B cell (primary cell): ENCODE data around the gene DHDH. TPM values are rescaled to one million over a fixed set of nuclear protein-coding genes. Genes with fewer than 3 reads are reported as not detected.
A peak's percentile ranks its signal among the peaks of the same experiment; 100 is the strongest.

Experiments used
- ATAC-seq: fragments of 200-7000 bp; cut with Tn5 transposase; one replicate; pipeline ENCODE4 v1.10.0; 2021; ENCODE audit warnings: low read depth, mild to moderate bottlenecking, moderate number of reproducible peaks, moderate library complexity
- CTCF ChIA-PET: fragments of 350-600 bp; sonication (Branson Sonifier 250); formaldehyde crosslinking; loops from one replicate; lab custom pipeline; 2021; ENCODE audit warnings: antibody characterized with exemption, inconsistent platforms; lab: Charles Lee
- POLR2A ChIA-PET: fragments of 350-600 bp; sonication (Branson Sonifier 250); formaldehyde crosslinking; loops from one replicate; lab custom pipeline; 2021; ENCODE audit warnings: antibody characterized with exemption; lab: Charles Lee
- DNase-seq: peaks from one replicate; pipeline ENCODE4 v3.0.0; 2013
- H2AFZ ChIP-seq: 2 replicates; pipeline ENCODE4 v1.6.1; 2012; ENCODE audit warnings: mild to moderate bottlenecking, low read depth, low read length; ENCODE audit not compliant: insufficient read depth, poor library complexity, severe bottlenecking
- H3K27ac ChIP-seq, 2 donors: 1 replicate in 1 of 2; 2 replicates in 1 of 2; pipeline ENCODE4 v1.5.1; 2012 to 2013; ENCODE audit warnings: low read length in 2 of 2, mild to moderate bottlenecking in 2 of 2, moderate library complexity in 1 of 2
- H3K27me3 ChIP-seq, 4 experiments: fragments of 200-600 bp in 1 of 4; sonication (generic) in 1 of 4; replicated peaks in 1 of 4; 1 replicate in 2 of 4; 2 replicates in 2 of 4; pipeline versions ENCODE4 v1.6.1 to v1.7.0; 2013 to 2016; ENCODE audit warnings: low read length in 3 of 4, mild to moderate bottlenecking in 2 of 4, mixed read lengths in 1 of 4, moderate library complexity in 1 of 4; ENCODE audit not compliant: insufficient read depth in 4 of 4, control insufficient read depth in 3 of 4; ENCODE audit errors: control extremely low read depth in 1 of 4
- H3K36me3 ChIP-seq, 2 experiments: replicated peaks in 1 of 2; 1 replicate in 1 of 2; 2 replicates in 1 of 2; pipeline versions ENCODE4 v1.6.1 to v1.7.1; 2013; ENCODE audit warnings: low read length in 1 of 2; ENCODE audit not compliant: insufficient read depth in 2 of 2, control insufficient read depth in 1 of 2; ENCODE audit errors: control extremely low read depth in 1 of 2, extremely low read depth in 1 of 2
- H3K4me1 ChIP-seq, 2 donors: fragments of 200-600 bp in 1 of 2; sonication (generic) in 1 of 2; 1 replicate in 1 of 2; 2 replicates in 1 of 2; pipeline versions ENCODE4 v1.5.1 to v1.6.1; 2013 to 2017; ENCODE audit warnings: low read length in 2 of 2; ENCODE audit not compliant: control insufficient read depth in 2 of 2, insufficient read depth in 2 of 2
- H3K4me2 ChIP-seq: replicated peaks from 2 replicates; pipeline ENCODE3; 2012; ENCODE audit warnings: mild to moderate bottlenecking, low read depth, low read length; ENCODE audit not compliant: poor library complexity, severe bottlenecking
- H3K4me3 ChIP-seq, 5 experiments: fragments of 200-600 bp in 1 of 5; sonication (generic) in 1 of 5; 1 replicate in 3 of 5; 2 replicates in 2 of 5; pipeline versions ENCODE4 v1.5.1 to v1.7.0; 2011 to 2016; ENCODE audit warnings: low read length in 4 of 5, mild to moderate bottlenecking in 4 of 5, low read depth in 2 of 5, control low read depth in 1 of 5, moderate library complexity in 1 of 5; ENCODE audit not compliant: insufficient read depth in 1 of 5; ENCODE audit errors: control extremely low read depth in 1 of 5, extremely low read depth in 1 of 5
- H3K79me2 ChIP-seq: fragments of 200-600 bp; sonication (generic); one replicate; pipeline ENCODE4 v1.6.0; 2016; ENCODE audit warnings: low read length; ENCODE audit not compliant: control insufficient read depth, insufficient read depth
- H3K9ac ChIP-seq: fragments of 200-600 bp; sonication (generic); 2 replicates; pipeline ENCODE4 v1.6.1; 2017; ENCODE audit warnings: mild to moderate bottlenecking, low read length, moderate library complexity
- H3K9me3 ChIP-seq, 3 donors: one replicate each; pipeline versions ENCODE4 v1.6.1 to v1.7.1; 2013; ENCODE audit warnings: low read length in 2 of 3; ENCODE audit not compliant: control insufficient read depth in 2 of 3, insufficient read depth in 1 of 3; ENCODE audit errors: control extremely low read depth in 1 of 3
- H4K20me1 ChIP-seq: 2 replicates; pipeline ENCODE4 v1.6.0; 2012; ENCODE audit warnings: mild to moderate bottlenecking, low read length; ENCODE audit not compliant: insufficient read depth, control insufficient read depth, poor library complexity, severe bottlenecking
- H3K27ac Mint-ChIP-seq: one replicate; pipeline ENCODE4 v1.8.0; 2021; ENCODE audit warnings: mixed read lengths
- H3K27me3 Mint-ChIP-seq: one replicate; pipeline ENCODE4 v1.8.0; 2021; ENCODE audit warnings: mixed read lengths
- H3K4me1 Mint-ChIP-seq: one replicate; pipeline ENCODE4 v1.8.0; 2021; ENCODE audit warnings: mixed read lengths
- H3K4me3 Mint-ChIP-seq: one replicate; pipeline ENCODE4 v1.8.0; 2021; ENCODE audit warnings: mixed read lengths
- H3K9me3 Mint-ChIP-seq: one replicate; pipeline ENCODE4 v1.8.0; 2022; ENCODE audit warnings: mixed read lengths; ENCODE audit not compliant: insufficient read depth
- CTCF ChIP-seq: fragments of 200-600 bp; IDR thresholded peaks from one replicate; pipeline ENCODE4 v1.8.0; 2022; ENCODE audit warnings: antibody characterized with exemption, mild to moderate bottlenecking
- EZH2 ChIP-seq: IDR thresholded peaks from 2 replicates; pipeline ENCODE4 v1.6.1; 2012; ENCODE audit warnings: borderline replicate concordance, low read depth, mild to moderate bottlenecking, moderate library complexity, low read length; ENCODE audit not compliant: insufficient read depth, poor library complexity, severe bottlenecking
- WGBS: methylation state at CpG from one replicate; pipeline ENCODE4 v1.1.5; 2013; ENCODE audit warnings: missing lambda C conversion rate; ENCODE audit not compliant: insufficient coverage; 5-methylcytosine and 5-hydroxymethylcytosine counted together
- intact Hi-C: fragments of 100-400 bp; cut with micrococcal nuclease; formaldehyde crosslinking; loops from one replicate; pipeline ENCODE4 v1.10.0; 2022
- polyA plus RNA-seq: library from polyadenylated mRNA; depleted of rRNA; stranded (reverse); fragments of >200 nt; gene quantifications from 2 replicates; pipeline ENCODE4 v1.2.3, GENCODE V29; 2012
- total RNA-seq, 2 donors: library from RNA; stranded (reverse); fragments of 120-200 nt in 1 of 2; gene quantifications; 1 replicate in 1 of 2; 2 replicates in 1 of 2; pipeline versions ENCODE4 v1.2.3 to v1.2.4, GENCODE V29; 2013 to 2022

The DHDH gene
- total and polyA plus RNA-seq, 2 donors (not counting 1 experiment from before 2014, with no cell fraction given): 0.64 to 0.82 TPM

- Histone ChIP-seq H4K20me1 (no peaks in the 10 kb centered on the region), H3K27ac (no peak overlapping the region), H3K79me2 (no peaks in the 10 kb centered on the region), H3K27me3 (peaks cover 0 to 13% (median 6%) of the 10 kb centered on the region in 4 experiments), H3K4me1 (peaks cover under 1 to 3% of the 10 kb centered on the region in 2 donors), H3K9me3 (no peaks in the 10 kb centered on the region), H3K4me2 (no peak overlapping the region), H3K9ac (no peak overlapping the region), H3K36me3 (no peaks in the 10 kb centered on the region), H2AFZ (no peak overlapping the region), H3K4me3 (no peak overlapping the region)
- H3K4me3 Mint-ChIP-seq: peak overlapping the region; percentile 13
- peaks cover 14% of the 10 kb centered on the region for H3K4me1 Mint-ChIP-seq
- no peak for TF ChIP-seq EZH2
- POLR2A ChIA-PET: no interaction called here
- intact Hi-C loops: no loop called here
- H3K27me3 Mint-ChIP-seq: peaks cover 16% of the 10 kb centered on the region
- no peak for DNase-seq
- no peak for ATAC-seq
- WGBS: 88% methylated on average over 1 of the region's 4 CpGs
- CTCF ChIA-PET: interaction anchor here (0.7 kb wide), 1 partner anchor 1259 kb away, joined by 3 read pairs; no protein-coding TSS in a partner anchor
- no peak overlapping the region for H3K27ac Mint-ChIP-seq
- no peaks in the 10 kb centered on the region for H3K9me3 Mint-ChIP-seq
These were observed 42.9 kb upstream of the DHDH start for GRCh38 chr19:48890551-48890950.

GRCh38 chr19:48895226-48895625, 38.3 kb upstream of the DHDH start:
- peak overlapping the region; percentile 67 for H3K4me2 ChIP-seq
- DNase-seq (no peak), ATAC-seq (no peak)
- CTCF ChIA-PET: interaction anchor here (0.5 kb wide), 1 partner anchor 1651 kb away, joined by 3 read pairs; no protein-coding TSS in a partner anchor
- H3K4me1 ChIP-seq: peaks cover 8 to 18% of the 10 kb centered on the region in 2 donors
- H3K9me3 Mint-ChIP-seq: no peaks in the 10 kb centered on the region
- no peak overlapping the region for H3K27ac Mint-ChIP-seq
- H3K27me3 Mint-ChIP-seq: peaks cover 22% of the 10 kb centered on the region
- TF ChIP-seq CTCF (no peak), EZH2 (no peak)
- H3K9ac ChIP-seq: no peak overlapping the region
- H3K9me3 ChIP-seq: peaks cover 0 to 7% (median 0%) of the 10 kb centered on the region in 3 donors
- H4K20me1 ChIP-seq: no peaks in the 10 kb centered on the region
- H3K27ac ChIP-seq: no peak overlapping the region
- H3K4me1 Mint-ChIP-seq: peaks cover 23% of the 10 kb centered on the region
- H3K36me3 ChIP-seq: no peaks in the 10 kb centered on the region
- H2AFZ ChIP-seq: no peak overlapping the region
- intact Hi-C loops: no loop called here
- 59% methylated on average over 21 of the region's 21 CpGs for WGBS
- H3K27me3 ChIP-seq: peaks cover 0 to 30% (median 10%) of the 10 kb centered on the region in 4 experiments
- no peak overlapping the region for H3K4me3 ChIP-seq
- H3K4me3 Mint-ChIP-seq: no peak overlapping the region
- peaks cover 6% of the 10 kb centered on the region for H3K79me2 ChIP-seq
- POLR2A ChIA-PET: interaction anchor here (1.7 kb wide), 1 partner anchor 67 kb away, joined by 4 read pairs; no protein-coding TSS in a partner anchor
